K562 (cell line): ENCODE data around the gene PFDN4. TPM values are rescaled to one million over a fixed set of nuclear protein-coding genes. Genes with fewer than 3 reads are reported as not detected.
A peak's percentile ranks its signal among the peaks of the same experiment; 100 is the strongest.

Experiments used
- ATAC-seq: fragments of 200-7000 bp; cut with Tn5 transposase; 3 replicates; pipeline ENCODE4 v1.9.1; 2020; ENCODE audit warnings: moderate library complexity
- BruUV-seq: library from RNA; stranded (reverse); fragments of 400-500 nt; replicated peaks from 2 replicates; lab custom pipeline; 2021; lab: Mats Ljungman, UMichigan
- CTCF ChIA-PET: fragments of 300-600 bp; formaldehyde crosslinking; extraction: SDS; loops from one replicate; lab custom pipeline; 2021; ENCODE audit warnings: low intra/inter-chr PET ratio; lab: Yijun Ruan, JAX
- POLR2A ChIA-PET: fragments of 300-600, 350-650 bp; sonication (Branson Sonifier 250); formaldehyde crosslinking; extraction: SDS; loops from one replicate; lab custom pipeline; 2021; ENCODE audit warnings: antibody characterized with exemption, inconsistent platforms; lab: Yijun Ruan, JAX
- DNase-seq, 4 experiments: peaks; one replicate each; pipeline versions ENCODE4 v3.0.0 to v3.0.0-alpha.2; 2011 to 2018; ENCODE audit warnings: low spot score in 3 of 4, mixed read lengths in 3 of 4; ENCODE audit errors: extremely low read depth in 1 of 4
- FAIRE-seq: peaks from 2 replicates; lab custom pipeline; 2011; peaks lifted over from hg19 to GRCh38; lab: Jason Lieb, UNC
- H2AFZ ChIP-seq: 2 replicates; pipeline ENCODE4 v1.6.0; 2011; ENCODE audit warnings: low read depth, low read length, control low read depth, inconsistent platforms
- H3K27ac ChIP-seq: fragments of 200-600 bp; 3 replicates; pipeline ENCODE4 v1.8.0; 2011; ENCODE audit warnings: low read depth, mild to moderate bottlenecking, control low read depth, inconsistent platforms, low read length, moderate library complexity, mixed read lengths; ENCODE audit errors: extremely low read depth
- H3K27me3 ChIP-seq, 2 experiments: fragments of 300-600 bp in 1 of 2; 2 replicates in 1 of 2; 3 replicates in 1 of 2; pipeline versions ENCODE4 v1.6.0 to v1.8.0; 2011; ENCODE audit warnings: inconsistent platforms in 2 of 2, low read length in 2 of 2, mild to moderate bottlenecking in 1 of 2, mixed read lengths in 1 of 2, moderate library complexity in 1 of 2; ENCODE audit not compliant: control insufficient read depth in 2 of 2, insufficient read depth in 2 of 2
- H3K36me3 ChIP-seq: fragments of 300-600 bp; 3 replicates; pipeline ENCODE4 v1.8.0; 2011; ENCODE audit warnings: mild to moderate bottlenecking, low read length, inconsistent platforms; ENCODE audit not compliant: control insufficient read depth, insufficient read depth
- H3K4me1 ChIP-seq, 2 experiments: fragments of 200-600 bp in 1 of 2; replicated peaks in 1 of 2; 2 replicates in 1 of 2; 3 replicates in 1 of 2; pipeline versions ENCODE4 v1.5.1 to v1.8.0; 2011; ENCODE audit warnings: inconsistent platforms in 2 of 2, low read length in 2 of 2, mild to moderate bottlenecking in 1 of 2, mixed read lengths in 1 of 2, moderate library complexity in 1 of 2; ENCODE audit not compliant: control insufficient read depth in 2 of 2, insufficient read depth in 2 of 2
- H3K4me2 ChIP-seq: 2 replicates; pipeline ENCODE4 v1.6.1; 2011; ENCODE audit warnings: low read length, control low read depth, inconsistent platforms, mixed read lengths; ENCODE audit not compliant: insufficient read depth
- H3K4me3 ChIP-seq: fragments of 200-600 bp; sonication (generic), shearing (Covaris generic); 2 replicates; pipeline ENCODE4 v1.5.1; 2016; ENCODE audit warnings: control low read depth, inconsistent platforms
- H3K79me2 ChIP-seq: fragments of 200-600 bp; 3 replicates; pipeline ENCODE4 v1.8.0; 2011; ENCODE audit warnings: low read length, inconsistent platforms; ENCODE audit not compliant: control insufficient read depth, insufficient read depth
- H3K9ac ChIP-seq, 2 experiments: 2 replicates each; pipeline versions ENCODE4 v1.6.0 to v1.6.1; 2011; ENCODE audit warnings: low read depth in 2 of 2, low read length in 2 of 2, control low read depth in 1 of 2, inconsistent platforms in 1 of 2, mild to moderate bottlenecking in 1 of 2, mixed read lengths in 1 of 2; ENCODE audit not compliant: insufficient read depth in 1 of 2
- H3K9me1 ChIP-seq: one replicate; pipeline ENCODE4 v1.6.0; 2011; ENCODE audit warnings: inconsistent platforms, mild to moderate bottlenecking, low read length, moderate library complexity; ENCODE audit not compliant: control insufficient read depth, insufficient read depth
- H3K9me3 ChIP-seq: replicated peaks from 2 replicates; pipeline ENCODE4 v1.5.1; 2011; ENCODE audit warnings: low read depth, low read length, inconsistent platforms; ENCODE audit not compliant: control insufficient read depth, insufficient read depth
- H4K20me1 ChIP-seq: replicated peaks from 2 replicates; pipeline ENCODE4 v1.6.1; 2011; ENCODE audit warnings: low read length, inconsistent platforms, mixed read lengths; ENCODE audit not compliant: control insufficient read depth, insufficient read depth
- MNT ChIP-seq, 2 experiments: fragments of 450-650 bp; conservative IDR thresholded peaks; 2 replicates each; pipeline ENCODE4 v1.6.1; 2017; ENCODE audit warnings: mild to moderate bottlenecking in 2 of 2, moderate library complexity in 2 of 2
- ZBTB11 ChIP-seq, 3 experiments: fragments of 200-800 bp in 1 of 3; fragments of 250-450 bp in 1 of 3; fragments of 450-650 bp in 1 of 3; sonication (Bioruptor Pico) in 1 of 3; sonication (Bioruptor generic) in 1 of 3; formaldehyde crosslinking in 1 of 3; IDR thresholded peaks; 2 replicates each; pipeline versions ENCODE4 v1.6.1 to v1.8.0; 2016 to 2022; ENCODE audit warnings: mild to moderate bottlenecking in 2 of 3, missing genetic modification characterization in 2 of 3, missing compliant biosample characterization in 1 of 3, moderate library complexity in 1 of 3
- WGBS: fragments of 100-300 bp; shearing (Covaris generic); methylation state at CpG from one replicate; pipeline ENCODE4 v1.1.6; 2016; ENCODE audit warnings: low coverage, mixed read lengths; ENCODE audit not compliant: insufficient coverage; ENCODE audit errors: missing lambda C conversion rate; 5-methylcytosine and 5-hydroxymethylcytosine counted together
- in situ Hi-C: fragments of 300-500 bp; cut with MboI; formaldehyde crosslinking; loops from 4 replicates; pipeline ENCODE4 v1.15.0; 2018; ENCODE audit warnings: inconsistent platforms, mixed read lengths
- intact Hi-C: fragments of 100-400 bp; cut with micrococcal nuclease; formaldehyde crosslinking; loops from 2 replicates; pipeline ENCODE4 v1.14.2; 2022
- polyA plus RNA-seq, 8 experiments: library from polyadenylated mRNA; depleted of rRNA in 4 of 8; stranded (reverse) in 5 of 8; unstranded in 3 of 8; fragments of >200 nt; fragmentation: Nextera tagmentation in 2 of 8; fragmentation: Illumina TruSeq in 1 of 8; extraction: Ambion mirVana in 2 of 8; extraction: Trizol in 1 of 8; gene quantifications; 2 replicates each; pipeline versions ENCODE4 v1.2.1 to v1.2.3, GENCODE V29; 2011 to 2014; ENCODE audit warnings: inconsistent platforms in 1 of 8, missing spikeins in 1 of 8
- total RNA-seq, 7 experiments: library from RNA; depleted of rRNA in 6 of 7; stranded (reverse); fragments of >200 nt in 6 of 7; fragmentation: Illumina TruSeq in 2 of 7; extraction: Trizol in 2 of 7; gene quantifications; 2 replicates each; pipeline versions ENCODE4 v1.2.1 to v1.2.3, GENCODE V29; 2011 to 2021; ENCODE audit warnings: low replicate concordance in 1 of 7

Gene PFDN4
- total and polyA plus RNA-seq, 9 of the 15 experiments (the other 6 are each of a cell fraction or from before 2014, with no cell fraction given): 60.1 to 214 (median 122) TPM

- Histone ChIP-seq H3K79me2 (no peaks in the 10 kb centered on the region), H3K36me3 (no peaks in the 10 kb centered on the region)
- CTCF ChIA-PET: no interaction called here
- no peak for DNase-seq
- ATAC-seq: no peak
- TF ChIP-seq MNT (conservative IDR thresholded peaks at IDR 0.05) (no peak), ZBTB11 (CRISPR knock-in tag; IDR thresholded peaks at IDR 0.05) (peak in 1 of 3 experiments; percentile 91; a peak in 2 of 6 replicates)
- TF ChIP-seq, all 486 proteins: peak for 1
- in situ Hi-C loops (no loop called here), intact Hi-C loops (no loop called here)
- Histone ChIP-seq H4K20me1 (no peaks in the 10 kb centered on the region), H3K4me3 (no peak overlapping the region), H3K9ac (no peak overlapping the region), H3K4me2 (no peak overlapping the region), H3K9me1 (no peaks in the 10 kb centered on the region), H3K9me3 (no peaks in the 10 kb centered on the region), H3K27ac (no peak overlapping the region), H2AFZ (no peak overlapping the region), H3K27me3 (peaks cover 23 to 40% of the 10 kb centered on the region in 2 experiments), H3K4me1 (no peaks in the 10 kb centered on the region)
- no peak for FAIRE-seq
- 2% methylated on average over 9 of the region's 9 CpGs for WGBS
- BruUV-seq: no TSS peak
- POLR2A ChIA-PET: no interaction called here
Measured at GRCh38 chr20:54165014-54165413, 42.9 kb upstream of the PFDN4 start.
